Measurements from ENCODE around the gene RNASE11.
"Not testable (repeated sequence)": the region's sequence is repeated elsewhere in the genome, so short reads cannot be mapped to it uniquely, and the experiment has no call there.

RNASE11 gene

DNA sequence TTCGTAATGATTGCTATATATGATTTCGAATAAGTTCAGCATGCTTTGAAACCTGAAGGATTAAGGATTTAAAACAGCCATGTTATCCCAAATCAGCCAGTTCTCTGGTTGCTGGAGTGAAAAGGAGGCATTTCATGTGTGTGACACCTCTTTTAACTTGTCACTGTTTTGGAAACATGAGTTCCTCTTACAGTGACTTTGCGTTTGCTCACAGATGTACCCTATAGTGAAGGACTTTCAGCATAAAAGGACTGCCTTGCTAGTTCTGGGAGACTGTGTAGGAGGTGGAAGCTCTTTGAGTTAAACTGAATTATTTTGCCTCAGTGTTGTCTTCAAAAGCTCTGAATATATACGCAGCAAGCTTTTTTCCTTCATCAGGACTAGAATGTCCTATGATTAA is 7.6 kb downstream of the RNASE11 start:
- DNase-seq (ENCODE audit: low read depth) = no peak

- no peak for DNase-seq (ENCODE audit: low read depth)
Measured at GRCh38 chr14:20578784-20579502, 8.9 kb downstream of the RNASE11 start.

DNA sequence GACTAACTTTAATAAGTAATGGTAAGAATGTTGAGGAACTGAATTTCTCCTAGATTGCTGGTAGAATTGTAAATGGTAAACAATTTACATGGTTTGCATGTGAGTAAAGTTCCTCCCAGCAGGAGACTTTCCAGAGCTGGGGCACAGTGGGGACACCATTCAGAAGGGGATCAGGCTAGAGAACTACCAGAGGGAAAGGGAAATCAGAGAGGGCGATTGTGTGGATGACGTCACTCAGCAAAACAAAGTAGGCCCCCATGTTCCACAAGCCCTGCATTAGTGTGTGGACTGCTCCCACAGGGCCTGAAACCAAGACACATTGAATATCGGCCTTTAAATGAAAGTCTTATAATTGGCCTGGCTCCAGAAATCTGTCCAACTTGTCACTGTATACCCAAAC is 9.5 kb downstream of the RNASE11 start:
- DNase-seq (ENCODE audit: low read depth) = no peak

- DNase-seq (ENCODE audit: low read depth) = not testable (repeated sequence)
Measured at GRCh38 chr14:20572382-20572990, 15.3 kb downstream of the RNASE11 start.

DNA sequence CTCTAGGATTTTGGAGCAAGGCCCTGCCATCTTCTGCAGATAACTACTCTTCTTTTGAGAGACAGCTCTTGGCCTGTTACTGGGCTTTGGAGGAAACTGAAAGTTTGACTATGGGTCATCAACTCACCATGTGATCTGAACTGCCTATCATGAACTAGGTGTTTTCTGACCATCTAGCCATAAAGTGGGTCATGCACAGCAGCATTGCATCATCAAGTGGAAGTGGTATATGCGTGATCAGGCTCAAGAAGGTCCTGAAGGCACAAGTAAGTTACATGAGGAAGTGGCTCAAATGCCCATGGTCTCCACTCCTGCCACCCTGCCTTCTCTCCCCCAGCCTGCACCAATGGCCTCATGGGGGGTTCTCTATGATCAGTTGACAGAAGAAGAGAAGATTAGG is 17.1 kb downstream of the RNASE11 start:
- not testable (repeated sequence) for DNase-seq (ENCODE audit: low read depth)

- DNase-seq (ENCODE audit: low read depth) = not testable (repeated sequence)
Measured at GRCh38 chr14:20569865-20570264, 17.9 kb downstream of the RNASE11 start.

DNA sequence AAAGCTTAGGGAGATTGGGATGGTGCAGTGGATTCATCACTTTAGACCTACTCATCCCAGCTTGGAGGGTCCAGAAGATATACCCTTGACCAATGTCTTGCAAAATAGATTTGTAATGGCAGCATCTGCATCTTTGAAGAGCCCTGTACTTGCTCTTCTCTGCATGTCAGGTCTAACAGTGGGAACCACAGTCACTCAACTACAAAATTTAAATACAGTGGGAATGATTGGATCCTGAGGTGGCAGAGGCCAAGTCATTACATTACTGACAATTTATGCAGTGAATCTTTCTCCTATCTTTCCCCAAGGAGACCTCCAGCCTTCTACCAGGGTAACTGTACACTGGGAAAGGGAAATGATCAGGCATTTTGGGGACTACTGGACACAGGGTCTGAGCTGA is 18.7 kb downstream of the RNASE11 start:
- DNase-seq (ENCODE audit: low read depth) = no peak

DNA sequence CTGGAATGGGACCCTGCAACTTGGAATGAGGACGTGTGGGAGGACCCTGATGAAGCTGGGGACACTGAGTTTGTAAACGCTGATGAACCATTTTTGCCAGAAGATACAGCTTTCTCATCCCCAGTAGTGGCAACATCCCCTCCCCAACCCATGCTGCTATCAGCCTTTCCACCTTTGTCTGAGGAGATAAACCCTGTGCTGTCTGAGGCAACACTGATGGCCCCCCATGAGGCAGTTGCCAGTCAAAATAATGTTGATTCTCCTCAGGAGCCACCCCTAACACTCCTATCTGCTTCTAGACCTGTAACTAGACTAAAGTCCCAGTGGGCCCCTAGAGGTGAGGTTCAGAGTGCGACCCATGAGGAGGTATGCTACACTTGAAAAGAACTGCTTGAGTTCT is 19.4 kb downstream of the RNASE11 start:
- no peak for DNase-seq (ENCODE audit: low read depth)

GRCh38 chr14:20567199-20567598 is 20.6 kb downstream of the RNASE11 start:
- not testable (repeated sequence) for DNase-seq (ENCODE audit: low read depth)

DNA sequence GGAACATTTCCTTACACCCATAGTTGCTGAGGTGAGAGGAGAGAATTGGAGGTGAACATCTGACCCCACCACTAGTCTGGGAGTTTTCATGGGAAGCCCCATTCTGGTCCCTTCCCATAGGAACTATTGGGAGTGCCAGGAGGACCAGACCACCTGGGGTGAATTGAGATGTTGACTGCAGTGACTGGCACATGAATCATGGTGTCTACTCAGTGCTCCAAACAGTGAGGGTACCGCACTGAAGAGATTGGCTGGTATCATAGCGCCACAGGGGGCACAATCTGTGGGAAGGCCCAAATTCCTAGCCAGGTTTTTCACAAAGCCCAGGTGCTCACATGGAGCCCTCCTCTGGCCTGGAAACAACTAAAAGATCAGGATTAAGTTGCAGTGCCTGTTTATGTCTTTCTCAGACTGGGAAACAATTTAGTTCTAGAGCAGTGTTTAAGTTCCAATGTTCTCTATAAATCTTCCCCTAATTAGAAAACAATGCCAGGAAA is 23.3 kb downstream of the RNASE11 start:
- DNase-seq (ENCODE audit: low read depth) = no peak

- DNase-seq (ENCODE audit: low read depth) = no peak
Measured at GRCh38 chr14:20563971-20564370, 23.8 kb downstream of the RNASE11 start.

- no peak for DNase-seq (ENCODE audit: low read depth)
Measured at GRCh38 chr14:20560961-20561360, 26.8 kb downstream of the RNASE11 start, which contains the start of gene RNASE9. Gene RNASE9 (minus strand): TSS chr14:20561047.

DNA sequence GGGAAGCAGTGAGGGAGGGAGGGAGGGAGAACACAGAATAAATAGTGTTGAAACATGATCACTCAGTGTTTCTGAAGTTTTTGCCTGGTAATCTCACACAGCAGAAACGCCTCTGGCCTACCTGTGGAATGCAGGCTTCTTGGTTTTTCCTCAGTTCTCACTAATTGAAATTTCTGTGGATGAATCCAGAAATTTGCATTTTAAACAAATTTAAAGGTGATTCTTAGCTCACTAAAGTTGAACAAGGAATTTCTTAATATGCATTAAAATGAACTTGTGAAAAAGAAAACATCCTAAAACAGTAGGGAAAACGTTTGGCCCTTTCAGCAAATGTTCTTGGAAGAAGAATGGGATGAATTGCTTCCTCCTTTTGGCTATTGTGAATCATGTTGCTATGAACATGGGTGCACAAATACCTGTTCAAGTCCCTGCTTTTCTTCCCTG is 28.3 kb downstream of the RNASE11 start:
- DNase-seq (ENCODE audit: low read depth) = no peak

- DNase-seq (ENCODE audit: low read depth) = no peak
Measured at GRCh38 chr14:20557212-20557542, 30.6 kb downstream of the RNASE11 start.

DNA sequence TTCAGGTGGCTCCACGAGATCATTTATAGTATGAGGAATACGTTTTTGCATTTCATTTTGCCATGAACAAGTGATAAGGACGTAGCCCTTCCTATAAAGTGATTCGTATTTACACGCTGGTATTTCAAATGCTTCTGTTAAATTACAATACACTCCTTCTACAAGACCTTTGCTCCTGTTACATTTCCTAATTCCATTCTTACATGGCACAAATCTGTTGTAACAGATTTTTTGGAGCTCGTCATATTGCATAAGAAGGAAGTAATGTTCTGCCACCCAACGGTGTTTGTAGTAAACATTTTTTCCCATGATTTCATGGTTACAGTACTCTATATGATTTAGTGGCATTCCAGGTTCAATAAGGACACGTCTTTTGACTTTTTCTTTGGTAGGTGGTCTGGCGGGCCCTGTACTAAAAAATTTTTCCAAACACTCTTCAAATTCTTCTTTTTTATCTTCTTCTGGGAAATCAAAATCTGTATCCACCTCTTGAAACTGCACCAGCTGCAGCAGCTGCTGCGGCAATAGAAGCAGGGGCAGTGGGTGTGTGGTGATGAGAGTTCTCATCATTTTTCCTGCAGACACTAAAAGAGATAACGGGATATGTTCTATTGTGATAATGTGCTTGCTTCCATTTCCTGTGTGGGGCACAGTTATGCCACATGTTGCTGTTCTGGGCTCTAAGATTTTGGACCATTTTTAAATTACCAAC is 31.1 kb downstream of the RNASE11 start:
- no peak for DNase-seq (ENCODE audit: low read depth)

DNA sequence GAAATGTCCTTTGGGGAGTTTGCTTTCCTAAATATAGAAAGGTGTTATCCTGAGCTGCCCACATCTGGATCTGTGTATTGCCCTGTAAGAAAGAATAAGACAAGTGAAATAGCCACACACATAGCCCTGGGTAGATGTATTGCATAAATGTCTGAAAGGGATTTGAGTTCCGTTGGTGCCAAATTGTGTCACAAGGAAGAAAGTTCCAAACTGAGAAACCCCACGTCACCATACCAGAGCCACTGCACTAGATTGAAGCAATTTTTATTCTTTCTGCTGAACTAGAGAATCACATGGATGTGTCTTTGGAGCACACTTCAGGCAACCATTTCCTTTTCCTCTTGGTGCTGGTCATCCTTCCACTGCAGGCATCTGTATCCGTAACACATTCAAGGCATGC is 32.0 kb downstream of the RNASE11 start:
- no peak for DNase-seq (ENCODE audit: low read depth)

- DNase-seq (ENCODE audit: low read depth) = no peak
Measured at GRCh38 chr14:20553024-20553423, 34.8 kb downstream of the RNASE11 start.

GRCh38 chr14:20551606-20552005 is 36.2 kb downstream of the RNASE11 start:
- no peak for DNase-seq (ENCODE audit: low read depth)

DNA sequence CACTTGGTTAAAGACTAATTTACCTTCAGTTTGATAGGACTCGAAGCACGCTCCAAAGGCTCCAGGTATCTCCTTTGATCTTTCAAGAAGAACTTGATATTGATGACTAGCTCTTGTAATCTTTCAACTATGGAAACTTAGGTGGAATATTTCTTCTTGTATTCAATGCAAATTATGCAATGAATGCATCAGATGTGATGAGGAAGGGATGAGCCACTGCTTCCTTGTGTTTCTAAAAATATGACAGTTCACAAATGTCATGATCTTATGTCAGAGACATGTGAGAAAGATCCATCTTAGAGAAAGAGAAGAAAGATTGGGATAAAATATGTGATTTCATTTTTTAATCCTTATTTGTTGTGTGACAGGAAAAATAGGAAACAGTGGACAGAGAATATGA is 36.9 kb downstream of the RNASE11 start:
- DNase-seq (ENCODE audit: low read depth) = no peak

GRCh38 chr14:20548414-20549158 is 39.2 kb downstream of the RNASE11 start:
- no peak for DNase-seq (ENCODE audit: low read depth)

GRCh38 chr14:20546877-20547276 is 40.9 kb downstream of the RNASE11 start:
- no peak for DNase-seq (ENCODE audit: low read depth)

DNA sequence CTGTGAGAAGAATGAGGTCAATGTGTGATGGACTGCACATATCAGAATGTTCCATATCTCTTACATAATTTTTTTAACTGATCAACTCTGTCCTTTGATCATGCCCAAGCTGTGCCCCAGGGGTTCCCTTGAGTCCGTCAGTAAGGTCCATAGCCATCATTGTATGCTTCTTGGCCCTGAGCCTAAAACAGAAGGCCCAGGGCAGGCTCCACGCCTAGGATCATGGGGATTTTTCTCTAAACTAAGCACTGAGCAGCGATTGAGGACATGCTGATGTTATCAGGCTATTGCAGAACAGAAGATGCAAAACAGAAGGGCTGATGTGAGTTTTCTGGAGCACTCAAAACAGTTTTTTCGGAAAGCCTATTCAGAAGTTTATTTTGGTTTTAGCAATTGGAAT is 47.9 kb downstream of the RNASE11 start:
- DNase-seq (ENCODE audit: low read depth) = no peak
